Kidney (tissue), 14 donors: ENCODE results near the gene TMEM130. TPM values are rescaled to one million over a fixed set of nuclear protein-coding genes. Genes with fewer than 3 reads are reported as not detected.

Experiments used
- DNase-seq, 5 donors: peaks; one replicate each; pipeline ENCODE4 v3.0.0-alpha.2; 2013 to 2020
- FAIRE-seq: peaks from 2 replicates; lab custom pipeline; 2012; peaks lifted over from hg19 to GRCh38; lab: Jason Lieb, UNC
- H3K27ac ChIP-seq, 2 donors: one replicate each; pipeline ENCODE4 v1.7.0; 2013; ENCODE audit warnings: low read depth in 2 of 2, low read length in 2 of 2, inconsistent platforms in 1 of 2
- H3K27me3 ChIP-seq: one replicate; pipeline ENCODE4 v1.7.1; 2013; ENCODE audit warnings: low read length, inconsistent platforms; ENCODE audit not compliant: control insufficient read depth, insufficient read depth
- H3K36me3 ChIP-seq, 3 donors: one replicate each; pipeline versions ENCODE4 v1.7.0 to v1.7.1; 2013; ENCODE audit warnings: low read length in 3 of 3, control low read depth in 1 of 3, inconsistent platforms in 1 of 3; ENCODE audit not compliant: insufficient read depth in 3 of 3, control insufficient read depth in 2 of 3
- H3K4me1 ChIP-seq, 3 donors: one replicate each; pipeline versions ENCODE4 v1.7.0 to v1.7.1; 2013; ENCODE audit warnings: low read length in 3 of 3, inconsistent platforms in 1 of 3, low read depth in 1 of 3; ENCODE audit not compliant: control insufficient read depth in 2 of 3, insufficient read depth in 2 of 3
- H3K4me3 ChIP-seq, 3 donors: one replicate each; pipeline versions ENCODE4 v1.7.0 to v1.8.1; 2013; ENCODE audit warnings: low read length in 3 of 3, control low read depth in 1 of 3, inconsistent platforms in 1 of 3
- H3K9ac ChIP-seq, 3 donors: one replicate each; pipeline versions ENCODE4 v1.7.0 to v1.7.1; 2013; ENCODE audit warnings: low read length in 3 of 3, control low read depth in 1 of 3, inconsistent platforms in 1 of 3
- H3K9me3 ChIP-seq, 3 donors: one replicate each; pipeline versions ENCODE4 v1.7.0 to v1.7.1; 2013; ENCODE audit warnings: low read length in 3 of 3, control low read depth in 1 of 3, inconsistent platforms in 1 of 3; ENCODE audit not compliant: control insufficient read depth in 2 of 3, insufficient read depth in 1 of 3
- intact Hi-C: fragments of 100-400 bp; cut with DNase I; formaldehyde crosslinking; loops from one replicate; pipeline ENCODE4 v1.11.1; 2022
- polyA plus RNA-seq: library from polyadenylated mRNA; stranded (reverse); fragments of 350-450 nt; fragmentation: Illumina TruSeq; extraction: RNeasy Lipid Tissue Mini Kit (QIAGEN cat#74804); gene quantifications from one replicate; pipeline ENCODE4 v1.2.3, GENCODE V29; 2014; ENCODE audit warnings: low read depth, low replicate concordance; ENCODE audit not compliant: insufficient read depth
- total RNA-seq: library from RNA; stranded (reverse); fragmentation: NEBNext Ultra II Directional; extraction: Animal tissue kit (Norgen Biotek cat#: 25700); gene quantifications from one replicate; pipeline ENCODE4 v1.2.1, GENCODE V29; 2021
- TF ChIP-seq, protein P1 (sequence below): IDR thresholded peaks from 3 replicates; pipeline ENCODE4 v1.5.1; 2012; ENCODE audit warnings: mild to moderate bottlenecking, moderate library complexity, borderline replicate concordance; ENCODE audit not compliant: insufficient read depth; ENCODE audit errors: extremely low read depth
- donor health status: control.
- donor health status: control.
- donor health status: control.
- donor health status: control.
- donor health status: control.
- donor health status: DM: yes; HTN: yes; CAD: no.
- donor health status: Normal renal cell carcinoma (clear cell type).

The TMEM130 gene
- total and polyA plus RNA-seq, 2 donors from 2014 or later, result 5.0 to 12.9 TPM

DNA sequence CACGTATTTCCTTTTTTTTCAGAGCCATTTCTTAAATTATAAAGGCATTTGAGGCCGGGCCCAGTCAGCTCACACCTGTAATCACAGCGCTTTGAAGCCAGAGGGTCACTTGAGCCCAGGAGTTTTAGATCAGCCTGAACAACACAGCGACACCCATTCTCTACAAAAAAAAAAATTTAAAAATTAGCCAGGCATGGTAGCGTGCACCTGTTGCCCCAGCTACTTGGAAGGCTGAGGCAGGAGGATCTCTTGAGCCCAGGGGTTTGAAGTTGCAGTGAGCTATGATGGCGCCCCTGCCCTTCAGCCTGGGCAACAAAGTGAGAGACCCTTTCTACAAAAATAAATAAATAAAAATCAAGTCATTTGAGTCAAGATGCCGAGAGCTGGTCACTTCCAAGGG is 3.0 kb downstream of the TMEM130 start:
- Histone ChIP-seq H3K36me3 (no peaks in the 10 kb centered on the region), H3K9ac (no peak overlapping the region), H3K9me3 (no peaks in the 10 kb centered on the region), H3K4me1 (peaks cover 0 to 3% (median 0%) of the 10 kb centered on the region in 3 donors), H3K4me3 (no peak overlapping the region), H3K27me3 (peaks cover 5% of the 10 kb centered on the region), H3K27ac (no peak overlapping the region)
- no peak for FAIRE-seq
- TF ChIP-seq, protein P1, sequence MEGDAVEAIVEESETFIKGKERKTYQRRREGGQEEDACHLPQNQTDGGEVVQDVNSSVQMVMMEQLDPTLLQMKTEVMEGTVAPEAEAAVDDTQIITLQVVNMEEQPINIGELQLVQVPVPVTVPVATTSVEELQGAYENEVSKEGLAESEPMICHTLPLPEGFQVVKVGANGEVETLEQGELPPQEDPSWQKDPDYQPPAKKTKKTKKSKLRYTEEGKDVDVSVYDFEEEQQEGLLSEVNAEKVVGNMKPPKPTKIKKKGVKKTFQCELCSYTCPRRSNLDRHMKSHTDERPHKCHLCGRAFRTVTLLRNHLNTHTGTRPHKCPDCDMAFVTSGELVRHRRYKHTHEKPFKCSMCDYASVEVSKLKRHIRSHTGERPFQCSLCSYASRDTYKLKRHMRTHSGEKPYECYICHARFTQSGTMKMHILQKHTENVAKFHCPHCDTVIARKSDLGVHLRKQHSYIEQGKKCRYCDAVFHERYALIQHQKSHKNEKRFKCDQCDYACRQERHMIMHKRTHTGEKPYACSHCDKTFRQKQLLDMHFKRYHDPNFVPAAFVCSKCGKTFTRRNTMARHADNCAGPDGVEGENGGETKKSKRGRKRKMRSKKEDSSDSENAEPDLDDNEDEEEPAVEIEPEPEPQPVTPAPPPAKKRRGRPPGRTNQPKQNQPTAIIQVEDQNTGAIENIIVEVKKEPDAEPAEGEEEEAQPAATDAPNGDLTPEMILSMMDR, result no peak
- intact Hi-C loops, result no loop called here
- DNase-seq, result peak in 2 of 5 donors; percentile 23 to 29

DNA sequence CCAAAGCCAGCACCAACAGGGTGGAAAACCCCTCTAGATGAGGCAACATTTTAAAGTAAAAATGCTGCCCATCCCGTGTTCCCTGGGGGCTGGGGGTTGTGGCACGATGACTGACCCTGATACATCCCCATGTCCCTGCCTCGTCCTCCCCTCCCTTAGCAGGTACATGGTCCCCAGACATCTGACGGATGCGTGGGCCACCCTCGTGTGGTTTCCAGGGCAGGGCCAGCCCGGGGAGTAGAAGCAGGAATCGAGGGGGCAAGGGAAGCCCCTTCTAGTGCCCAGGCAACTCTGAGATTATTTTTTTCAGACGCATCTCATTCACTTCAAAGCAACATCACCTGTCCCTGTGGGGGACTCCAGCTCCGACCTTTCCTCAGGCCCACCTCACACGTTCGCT is 3.5 kb downstream of the TMEM130 start:
- H3K36me3 ChIP-seq, result no peaks in the 10 kb centered on the region
- DNase-seq (no peak), FAIRE-seq (no peak)
- peaks cover 0 to 3% (median 0%) of the 10 kb centered on the region in 3 donors for H3K4me1 ChIP-seq
- H3K27ac ChIP-seq, result no peak overlapping the region
- TF ChIP-seq, protein P1, result no peak
- intact Hi-C loops, result no loop called here
- H3K4me3 ChIP-seq, result no peak overlapping the region
- H3K9me3 ChIP-seq, result no peaks in the 10 kb centered on the region
- H3K27me3 ChIP-seq, result peaks cover 5% of the 10 kb centered on the region
- H3K9ac ChIP-seq, result no peak overlapping the region

DNA sequence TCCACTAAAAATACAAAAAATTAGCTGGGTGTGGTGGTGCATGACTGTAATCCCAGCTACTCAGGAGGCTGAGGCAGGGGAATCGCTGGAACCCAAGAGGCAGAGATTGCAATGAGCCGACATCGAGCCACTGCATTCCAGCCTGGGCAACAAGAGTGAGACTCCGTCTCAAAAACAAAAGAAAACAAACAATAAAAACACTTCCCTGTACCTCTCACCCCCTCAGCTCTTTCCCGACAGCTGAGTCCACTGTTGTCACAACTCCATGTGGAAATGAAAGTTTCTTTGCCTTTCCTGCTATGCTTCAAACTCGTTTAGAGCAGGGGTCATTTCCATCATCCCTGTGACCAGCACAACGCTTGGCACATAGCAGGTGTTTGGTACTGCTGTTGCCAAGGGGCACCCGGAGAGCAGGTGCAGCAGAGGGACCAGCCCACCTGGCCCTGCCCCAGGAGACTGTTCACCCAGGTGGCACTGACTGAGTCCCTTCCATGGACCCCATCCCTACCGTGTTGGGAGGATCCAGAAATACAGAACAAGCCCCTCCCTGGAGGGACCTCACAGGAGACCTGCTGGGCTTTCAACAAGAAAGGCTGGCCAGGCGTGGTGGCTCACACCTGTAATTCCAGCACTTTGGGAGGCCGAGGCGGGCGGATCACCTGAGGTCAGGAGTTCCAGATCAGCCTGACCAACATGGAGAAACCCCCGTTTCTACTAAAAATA is 4.9 kb downstream of the TMEM130 start:
- FAIRE-seq, result no peak
- TF ChIP-seq, protein P1, result no peak
- Histone ChIP-seq H3K27ac (no peak overlapping the region), H3K9ac (no peak overlapping the region), H3K36me3 (no peaks in the 10 kb centered on the region), H3K27me3 (peaks cover 5% of the 10 kb centered on the region), H3K4me3 (no peak overlapping the region), H3K4me1 (peaks cover 0 to 3% (median 0%) of the 10 kb centered on the region in 3 donors), H3K9me3 (no peaks in the 10 kb centered on the region)
- intact Hi-C loops, result no loop called here
- DNase-seq, result peak in 1 of 5 donors; percentile 58
